Activated CD4-positive, alpha-beta T cell treated with anti-CD3 and anti-CD28 coated beads, Interleukin-2, amount 50 U/mL, for 4 hours (primary cell): ENCODE data around the gene SKIC8.

Source experiments
- DNase-seq, 2 experiments: peaks; one replicate each; pipeline ENCODE4 v3.0.0-alpha.2; 2020

Gene SKIC8

GRCh38 chr15:78299101-78299930, at the start of gene SKIC8:
TSS of gene SKIC8 (minus strand) at chr15:78299609. CDS start at chr15:78295686, 3,923 bp downstream.
- peak; percentile 84 to 85 for DNase-seq

GRCh38 chr15:78347586-78348543, 48.5 kb upstream of the SKIC8 start:
- no peak for DNase-seq

- DNase-seq = no peak
Observed at GRCh38 chr15:78345396-78346125, 46.2 kb upstream of the SKIC8 start.

- no peak for DNase-seq
Observed at GRCh38 chr15:78343276-78344060, 44.1 kb upstream of the SKIC8 start.

GRCh38 chr15:78342021-78342420, 42.6 kb upstream of the SKIC8 start:
- DNase-seq = no peak

- DNase-seq = no peak
Observed at GRCh38 chr15:78341057-78341987, 41.9 kb upstream of the SKIC8 start.

GRCh38 chr15:78340231-78341056, 41.0 kb upstream of the SKIC8 start, which contains the start of gene CRABP1:
TSS of gene CRABP1 (plus strand) at chr15:78340353. CDS start at chr15:78340429, 76 bp downstream.
- DNase-seq = no peak

GRCh38 chr15:78339559-78339958, 40.1 kb upstream of the SKIC8 start:
- no peak for DNase-seq

- no peak for DNase-seq
Observed at GRCh38 chr15:78338781-78339180, 39.4 kb upstream of the SKIC8 start.

- DNase-seq = no peak
Observed at GRCh38 chr15:78335985-78336384, 36.6 kb upstream of the SKIC8 start.

GRCh38 chr15:78334845-78335244, 35.4 kb upstream of the SKIC8 start:
- no peak for DNase-seq

GRCh38 chr15:78329625-78330024, 30.2 kb upstream of the SKIC8 start:
- DNase-seq = no peak

GRCh38 chr15:78327466-78327865, 28.1 kb upstream of the SKIC8 start:
- no peak for DNase-seq

GRCh38 chr15:78325092-78325843, 25.9 kb upstream of the SKIC8 start:
- DNase-seq = no peak

GRCh38 chr15:78324144-78324543, 24.7 kb upstream of the SKIC8 start:
- no peak for DNase-seq

- DNase-seq = no peak
Observed at GRCh38 chr15:78323693-78324092, 24.3 kb upstream of the SKIC8 start.

GRCh38 chr15:78322724-78323521, 23.5 kb upstream of the SKIC8 start:
- no peak for DNase-seq

GRCh38 chr15:78322243-78322642, 22.8 kb upstream of the SKIC8 start:
- no peak for DNase-seq
